ENCODE results near the gene RASGRF2. TPM values are rescaled to one million over a fixed set of nuclear protein-coding genes. Genes with fewer than 3 reads are reported as not detected.

The RASGRF2 gene
- total and polyA plus RNA-seq, 2 of the 8 experiments (the other 6 are each of a cell fraction or from before 2014, with no cell fraction given): 2.6 to 29.5 TPM

- H3K23me2 ChIP-seq (ENCODE audit: low read depth, low read length): no peaks in the 10 kb centered on the region
- FAIRE-seq: no peak
Observed at GRCh38 chr5:81069990-81070389, 109.8 kb downstream of the RASGRF2 start.

More at GRCh38 chr5:81069990-81070389, 109.8 kb downstream of the RASGRF2 start:
- Histone ChIP-seq H3K9me3 (ENCODE audit: insufficient read depth in 2 of 2, low read depth in 1 of 2, low read length in 1 of 2) (no peaks in the 10 kb centered on the region), H2BK15ac (ENCODE audit: low read length) (no peak overlapping the region), H3K79me2 (ENCODE audit: control insufficient read depth in 1 of 2, insufficient read depth in 2 of 2, low read length in 2 of 2) (no peaks in the 10 kb centered on the region), H3K18ac (ENCODE audit: extremely low read depth, low read length) (no peak overlapping the region), H2BK12ac (ENCODE audit: low read depth, low read length) (no peak overlapping the region), H3K56ac (replicated peaks; ENCODE audit: insufficient read length, low read depth, low read length) (no peak overlapping the region), H3K4me1 (replicated peaks in 1 of 4; ENCODE audit: control insufficient read depth in 3 of 4, insufficient read depth in 4 of 4, low read length in 3 of 4) (peaks cover 0 to 3% (median 0%) of the 10 kb centered on the region in 4 experiments; a peak in 1 of 7 replicates), H2BK120ac (replicated peaks; ENCODE audit: low read depth, low read length) (no peak overlapping the region), H3K4me3 (ENCODE audit: extremely low read depth in 1 of 4, insufficient read depth in 2 of 4, low read depth in 3 of 4, low read length in 4 of 4) (no peak overlapping the region), H3K79me1 (ENCODE audit: low read depth, low read length) (no peaks in the 10 kb centered on the region), H4K8ac (ENCODE audit: extremely low read depth, insufficient read depth, low read length) (no peak overlapping the region), H2BK5ac (ENCODE audit: low read depth, low read length) (no peak overlapping the region; the same call in 1 of the 2 replicates), H3K27me3 (replicated peaks in 1 of 4; ENCODE audit: control insufficient read depth in 3 of 4, extremely low read depth in 1 of 4, insufficient read depth in 3 of 4, low read length in 3 of 4) (no peaks in the 10 kb centered on the region), H3K4ac (replicated peaks; ENCODE audit: insufficient read length, low read depth, low read length) (no peak overlapping the region), H3K14ac (ENCODE audit: insufficient read length) (no peak overlapping the region), H2AFZ (ENCODE audit: low read length) (no peak overlapping the region), H3K27ac (ENCODE audit: low read depth, low read length) (no peak overlapping the region), H2AK5ac (ENCODE audit: low read depth, low read length) (no peak overlapping the region), H3K36me3 (ENCODE audit: control insufficient read depth in 2 of 4, insufficient read depth in 4 of 4, low read length in 3 of 4) (peaks cover 0 to 3% (median 0%) of the 10 kb centered on the region in 4 experiments; a peak in 4 of 8 replicates), H4K5ac (ENCODE audit: insufficient read length, low read depth, low read length) (no peak overlapping the region), H4K91ac (replicated peaks; ENCODE audit: insufficient read length, low read length) (no peak overlapping the region), H3K23ac (ENCODE audit: insufficient read length) (no peak overlapping the region), H4K20me1 (replicated peaks in 1 of 2; ENCODE audit: control insufficient read depth in 1 of 2, insufficient read depth in 2 of 2, low read length in 2 of 2) (no peaks in the 10 kb centered on the region), H3K4me2 (ENCODE audit: insufficient read depth in 1 of 2, low read depth in 2 of 2, low read length in 2 of 2) (no peak overlapping the region), H3K9ac (replicated peaks in 1 of 4; ENCODE audit: extremely low read depth in 1 of 4, low read depth in 3 of 4, low read length in 3 of 4) (no peak overlapping the region), H2BK20ac (ENCODE audit: low read length) (no peak overlapping the region)
- ChIA-PET POLR2A (ENCODE audit: partially characterized antibody) (no interaction called here), CTCF (ENCODE audit: partially characterized antibody) (interaction anchor here (0.7 to 2.2 kb wide), 4 partner anchors 30 to 134 kb away, joined by 3 to 6 read pairs (median 4); no protein-coding TSS in a partner anchor)
- DNase-seq (ENCODE audit: low read depth in 1 of 2, low spot score in 2 of 2): no peak
- TF ChIP-seq ZNF274 (IDR thresholded peaks at IDR 0.05; ENCODE audit: borderline replicate concordance, extremely low read depth, low read length): no peak
- TF ChIP-seq BCL11A (IDR thresholded peaks at IDR 0.05; ENCODE audit: low read depth in 2 of 2, low read length in 2 of 2): no peak
- TF ChIP-seq, protein P1, sequence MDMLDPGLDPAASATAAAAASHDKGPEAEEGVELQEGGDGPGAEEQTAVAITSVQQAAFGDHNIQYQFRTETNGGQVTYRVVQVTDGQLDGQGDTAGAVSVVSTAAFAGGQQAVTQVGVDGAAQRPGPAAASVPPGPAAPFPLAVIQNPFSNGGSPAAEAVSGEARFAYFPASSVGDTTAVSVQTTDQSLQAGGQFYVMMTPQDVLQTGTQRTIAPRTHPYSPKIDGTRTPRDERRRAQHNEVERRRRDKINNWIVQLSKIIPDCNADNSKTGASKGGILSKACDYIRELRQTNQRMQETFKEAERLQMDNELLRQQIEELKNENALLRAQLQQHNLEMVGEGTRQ (IDR thresholded peaks at IDR 0.05; ENCODE audit: low read length): no peak
- no peak for TF ChIP-seq TAF7 (optimal IDR thresholded peaks at IDR 0.05; ENCODE audit: borderline replicate concordance, low read depth, low read length)
- TF ChIP-seq RAD21 (IDR thresholded peaks at IDR 0.05 in 1 of 2, conservative IDR thresholded peaks at IDR 0.05 in 1 of 2; ENCODE audit: low read depth in 2 of 2, low read length in 2 of 2): no peak
- TF ChIP-seq TCF12 (IDR thresholded peaks at IDR 0.05; ENCODE audit: low read depth, low read length): no peak
- 95% methylated on average over 4 of the region's 4 CpGs; no CpG with 5 or more reads in 1 of the 2 experiments for WGBS, 2 experiments (ENCODE audit: extremely low coverage in 1 of 2, insufficient coverage in 1 of 2, insufficient read length in 1 of 2, insufficient replicate concordance in 2 of 2, low coverage in 1 of 2, low lambda C conversion rate in 2 of 2, missing lambda C conversion rate in 1 of 2)

Measured in H1 (cell line).